GM12865 (cell line): Measurements from ENCODE around the gene PLN.

Experiments
- DNase-seq: peaks from one replicate; pipeline ENCODE4 v3.0.0; 2010; ENCODE audit warnings: low read depth
- H3K4me3 ChIP-seq: 2 replicates; pipeline ENCODE4 v1.5.1; 2011; ENCODE audit warnings: mild to moderate bottlenecking, low read depth, low read length, control low read depth
- TF ChIP-seq, protein P1 (sequence below): IDR thresholded peaks from 2 replicates; pipeline ENCODE4 v1.5.1; 2011; ENCODE audit warnings: low read length, control low read depth, low read depth, inconsistent platforms; ENCODE audit not compliant: insufficient read depth; ENCODE audit errors: missing control alignments

PLN gene

DNA sequence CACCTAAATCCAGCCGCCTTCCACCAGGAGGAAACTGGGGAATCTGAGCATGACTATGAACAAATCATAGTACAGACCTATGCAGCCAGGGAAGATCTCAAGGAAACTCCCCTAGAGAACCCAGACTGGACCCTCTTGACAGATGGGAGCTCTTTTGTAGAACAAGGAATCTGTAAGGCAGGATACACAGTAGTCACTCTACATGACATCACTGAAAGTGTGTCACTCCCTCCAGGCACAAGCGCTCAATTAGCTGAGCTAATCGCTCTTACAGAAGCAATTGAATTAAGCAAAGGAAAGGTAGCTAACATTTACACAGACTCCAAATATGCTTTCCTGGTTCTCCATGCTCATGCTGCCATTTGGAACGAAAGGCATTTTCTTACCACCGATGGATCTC is 36.8 kb downstream of the PLN start:
- no peak overlapping the region for H3K4me3 ChIP-seq
- TF ChIP-seq, protein P1, sequence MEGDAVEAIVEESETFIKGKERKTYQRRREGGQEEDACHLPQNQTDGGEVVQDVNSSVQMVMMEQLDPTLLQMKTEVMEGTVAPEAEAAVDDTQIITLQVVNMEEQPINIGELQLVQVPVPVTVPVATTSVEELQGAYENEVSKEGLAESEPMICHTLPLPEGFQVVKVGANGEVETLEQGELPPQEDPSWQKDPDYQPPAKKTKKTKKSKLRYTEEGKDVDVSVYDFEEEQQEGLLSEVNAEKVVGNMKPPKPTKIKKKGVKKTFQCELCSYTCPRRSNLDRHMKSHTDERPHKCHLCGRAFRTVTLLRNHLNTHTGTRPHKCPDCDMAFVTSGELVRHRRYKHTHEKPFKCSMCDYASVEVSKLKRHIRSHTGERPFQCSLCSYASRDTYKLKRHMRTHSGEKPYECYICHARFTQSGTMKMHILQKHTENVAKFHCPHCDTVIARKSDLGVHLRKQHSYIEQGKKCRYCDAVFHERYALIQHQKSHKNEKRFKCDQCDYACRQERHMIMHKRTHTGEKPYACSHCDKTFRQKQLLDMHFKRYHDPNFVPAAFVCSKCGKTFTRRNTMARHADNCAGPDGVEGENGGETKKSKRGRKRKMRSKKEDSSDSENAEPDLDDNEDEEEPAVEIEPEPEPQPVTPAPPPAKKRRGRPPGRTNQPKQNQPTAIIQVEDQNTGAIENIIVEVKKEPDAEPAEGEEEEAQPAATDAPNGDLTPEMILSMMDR: no peak
- no peak for DNase-seq

DNA sequence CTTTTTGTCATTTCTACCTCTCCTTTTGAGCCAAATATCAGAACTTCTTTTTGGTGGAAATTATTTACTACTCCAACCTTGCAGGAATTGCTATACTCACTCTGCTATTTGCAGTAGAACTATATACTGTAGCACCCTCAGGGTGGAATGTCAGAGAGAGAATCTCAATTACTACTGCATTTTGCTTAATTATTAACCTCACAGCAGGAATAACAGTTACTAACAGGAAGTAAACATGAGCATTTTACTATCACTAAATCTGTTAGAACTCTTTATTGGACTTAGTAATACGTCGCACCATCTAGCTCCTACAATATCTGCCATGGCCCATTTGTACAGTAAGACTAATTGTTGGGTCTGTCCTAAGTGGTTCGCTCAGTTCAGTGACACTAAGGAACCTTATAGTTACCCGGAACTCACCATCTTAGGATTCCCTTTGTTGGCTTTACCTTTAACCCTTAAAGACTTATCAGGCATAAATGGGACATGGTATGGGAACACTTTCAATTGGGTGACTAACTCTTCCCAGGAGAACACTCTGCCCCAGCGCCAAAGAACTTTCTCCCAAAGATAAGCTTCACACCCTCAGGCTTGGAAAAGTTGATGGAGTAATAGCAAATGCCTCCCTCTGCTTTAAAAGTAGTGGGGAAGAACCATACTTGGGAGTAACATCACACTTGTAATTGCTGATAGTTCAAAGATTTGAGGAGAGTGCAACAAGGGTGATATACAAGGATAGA is 38.8 kb downstream of the PLN start:
- no peak overlapping the region for H3K4me3 ChIP-seq
- TF ChIP-seq, protein P1: no peak
- DNase-seq: no peak

DNA sequence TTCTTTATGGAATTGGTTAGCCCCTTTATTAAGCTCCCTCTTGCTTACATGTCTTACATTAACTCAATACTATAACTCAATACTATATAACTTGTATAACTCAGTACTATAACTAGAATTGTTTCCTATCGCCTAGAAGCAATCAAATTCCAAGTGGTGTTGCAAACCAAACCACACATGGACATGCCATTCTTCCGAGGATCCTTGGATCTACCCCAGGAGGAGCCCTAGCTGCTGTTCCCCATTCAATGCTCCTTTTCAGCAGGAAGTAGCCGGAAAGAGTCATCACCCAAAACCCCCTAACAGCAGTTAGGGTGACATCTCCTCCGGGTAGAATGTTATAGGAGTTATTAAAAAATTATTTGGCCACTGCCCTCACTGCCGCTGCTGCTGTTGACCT is 40.5 kb downstream of the PLN start:
- no peak overlapping the region for H3K4me3 ChIP-seq
- no peak for DNase-seq
- TF ChIP-seq, protein P1: no peak

DNA sequence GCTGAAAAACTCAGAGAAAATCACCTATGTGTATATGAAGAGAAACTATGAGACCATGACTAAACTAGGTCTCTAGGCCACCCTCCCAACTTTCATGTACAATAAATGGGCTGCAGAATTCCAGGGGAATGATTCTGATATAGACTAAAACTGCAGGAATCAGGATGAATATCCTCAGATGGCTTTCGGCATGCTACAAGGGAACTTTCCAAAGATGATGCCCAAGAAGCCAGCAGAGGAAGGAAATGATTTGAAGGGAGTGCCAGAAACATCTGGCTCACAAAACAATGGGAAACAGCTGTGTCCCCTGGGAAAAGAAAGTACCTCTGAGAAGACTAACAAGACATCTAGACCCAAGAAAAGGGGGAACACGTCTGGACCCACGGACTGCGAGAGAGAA is 41.1 kb downstream of the PLN start:
- TF ChIP-seq, protein P1: no peak
- no peak for DNase-seq
- no peak overlapping the region for H3K4me3 ChIP-seq

DNA sequence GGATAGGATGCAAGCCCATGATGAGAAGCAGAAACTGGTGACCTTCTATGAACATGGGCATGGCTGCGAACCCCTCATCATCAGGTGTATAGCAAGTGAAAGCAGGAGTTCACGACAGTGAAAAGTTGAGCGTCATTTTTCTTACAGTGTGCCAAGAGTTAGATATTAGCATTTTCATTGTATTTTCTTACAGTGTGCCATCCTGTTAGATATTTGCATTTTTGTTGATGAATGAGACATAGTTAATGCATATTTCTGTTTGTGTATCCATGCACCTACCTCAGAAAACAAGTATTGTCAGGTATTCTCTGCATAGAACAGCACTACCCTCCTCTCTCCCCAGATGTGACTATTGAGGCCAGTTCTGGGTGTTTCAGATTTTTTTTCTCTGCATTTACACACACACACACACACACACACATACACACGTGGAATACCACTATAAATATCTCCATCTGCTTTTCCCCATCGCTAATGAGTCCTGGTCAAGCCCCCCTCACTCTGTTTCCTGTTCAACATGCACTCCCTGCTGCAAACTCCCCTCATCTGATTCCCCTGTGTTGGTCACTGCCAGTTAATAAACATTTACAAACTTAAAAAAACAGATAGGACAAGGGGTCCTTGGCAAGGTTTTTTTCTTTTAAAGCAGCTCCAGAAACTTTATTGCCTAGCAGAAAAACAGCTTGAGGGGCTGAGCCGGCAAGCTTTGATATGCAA is 41.7 kb downstream of the PLN start:
- TF ChIP-seq, protein P1: no peak
- no peak overlapping the region for H3K4me3 ChIP-seq
- no peak for DNase-seq

DNA sequence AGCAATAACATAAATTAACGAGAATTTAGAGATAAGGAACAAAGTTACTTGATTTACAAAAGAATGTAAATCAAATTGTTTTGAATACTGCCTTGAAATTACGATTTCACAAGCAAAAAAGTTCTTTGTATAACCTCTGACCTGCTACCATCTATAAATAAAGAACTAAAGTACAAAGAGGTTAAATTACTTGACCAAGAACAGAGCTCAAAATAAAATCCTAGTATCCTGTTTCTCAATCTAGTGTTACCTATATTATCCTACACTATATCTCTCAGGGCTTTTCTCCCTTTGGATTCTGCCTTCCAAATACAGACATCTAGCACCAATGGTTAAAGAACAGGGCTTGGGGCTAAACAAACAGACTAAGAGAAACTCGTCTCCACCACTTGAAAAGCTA is 43.8 kb downstream of the PLN start:
- TF ChIP-seq, protein P1: no peak
- no peak for DNase-seq
- no peak overlapping the region for H3K4me3 ChIP-seq
